ENCODE measurements around the gene CGNL1.

The CGNL1 gene

DNA sequence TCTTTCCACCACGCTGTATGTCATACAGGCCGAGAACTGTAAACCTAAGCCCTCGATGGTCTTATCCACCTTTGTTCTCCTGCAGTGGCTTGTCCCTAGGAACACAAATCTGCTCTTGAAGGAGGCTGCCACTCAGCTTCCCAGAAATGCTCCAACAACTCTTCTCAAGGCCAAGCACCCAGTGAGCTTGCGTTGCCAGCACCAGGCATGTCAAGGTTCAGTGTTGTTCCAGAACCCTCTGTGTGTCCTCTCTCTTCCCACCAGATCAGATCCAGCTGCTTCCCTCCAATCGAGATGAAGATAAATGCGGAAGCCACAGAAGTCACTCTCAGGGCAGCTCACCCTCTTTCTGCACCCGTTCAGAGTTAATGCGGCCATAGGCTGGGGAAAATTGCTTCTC, 204.1 kb downstream of the CGNL1 start:
- DNase-seq: no peak

DNA sequence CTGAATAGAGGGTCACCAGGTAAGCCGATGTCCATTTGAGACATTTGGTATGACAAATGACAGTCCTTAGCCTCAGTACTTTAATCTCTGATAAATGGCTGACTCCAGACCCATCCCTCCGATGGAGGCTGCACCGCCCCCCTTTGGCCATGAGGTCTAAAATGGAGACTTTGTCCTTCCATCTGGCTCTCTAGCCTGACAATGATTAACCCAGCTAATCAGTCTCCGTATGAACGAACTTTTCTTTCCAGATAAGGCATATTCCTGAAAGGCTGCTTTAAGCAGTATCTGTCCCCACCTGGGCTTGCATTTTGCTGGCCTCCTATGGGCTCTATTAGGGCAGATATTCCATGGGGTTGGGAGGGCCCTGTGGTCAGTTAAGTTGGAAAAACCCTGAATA, 204.6 kb downstream of the CGNL1 start:
- DNase-seq: no peak

GRCh38 chr15:57582090-57582489, 205.8 kb downstream of the CGNL1 start:
- DNase-seq: no peak

DNA sequence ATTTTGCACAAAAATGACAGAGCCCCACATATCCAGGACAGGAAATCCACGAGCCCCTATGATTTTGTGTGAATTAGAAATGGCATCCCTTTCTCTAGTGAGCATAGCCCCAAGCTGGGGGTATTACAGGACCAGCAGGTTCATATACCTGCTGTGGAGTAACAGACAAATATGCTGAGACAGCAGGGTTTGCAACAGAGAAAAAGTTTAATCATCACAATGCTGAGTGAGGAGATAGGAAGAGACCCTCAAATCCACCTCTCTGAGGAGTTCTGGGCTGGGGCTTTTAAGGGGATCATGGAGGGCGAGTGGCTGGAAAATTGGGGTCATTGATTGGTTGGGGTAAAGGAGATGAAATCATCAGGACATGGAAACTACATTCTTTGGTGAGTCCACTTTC, 207.0 kb downstream of the CGNL1 start:
- no peak for DNase-seq

DNA sequence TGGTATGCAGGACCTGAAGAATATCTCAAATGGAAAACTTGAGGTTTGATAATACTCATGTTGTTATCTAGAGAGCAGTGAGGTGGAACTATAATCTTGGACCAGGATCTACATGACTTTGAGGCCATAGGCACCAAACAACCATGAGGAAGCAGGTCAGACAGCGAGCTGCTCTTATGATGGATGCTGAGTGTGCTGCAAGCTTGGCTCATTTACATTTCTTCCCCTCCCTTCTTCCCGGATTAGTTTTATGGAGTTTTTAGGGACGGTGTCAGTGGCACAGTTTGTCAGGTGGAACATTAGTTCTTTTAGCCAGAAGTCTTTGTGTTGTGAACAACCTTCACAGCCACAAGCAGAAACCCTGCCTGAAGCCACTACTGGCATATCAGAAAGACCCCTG, 207.4 kb downstream of the CGNL1 start:
- no peak for DNase-seq

GRCh38 chr15:57586661-57587424, 210.5 kb downstream of the CGNL1 start:
- DNase-seq: no peak

DNA sequence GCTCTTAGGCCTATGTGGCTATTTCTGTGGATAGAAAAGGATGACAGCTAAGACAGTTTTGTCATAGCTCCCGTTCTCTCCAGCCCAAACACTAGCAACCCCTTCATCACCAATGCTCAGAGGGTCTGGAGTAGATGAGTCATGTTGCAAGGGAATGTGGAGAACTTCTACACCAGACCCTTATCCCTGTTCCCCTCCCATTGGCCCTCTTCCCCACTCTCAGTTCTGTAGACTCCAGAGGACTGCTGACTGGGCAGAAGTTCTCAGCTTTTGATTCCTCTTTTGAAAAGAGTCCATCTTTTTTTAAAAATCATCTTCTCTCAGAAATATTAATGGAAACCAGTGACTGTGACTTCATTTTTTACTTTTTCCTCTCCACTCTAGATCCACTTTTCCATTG, 213.0 kb downstream of the CGNL1 start:
- no peak for DNase-seq

DNA sequence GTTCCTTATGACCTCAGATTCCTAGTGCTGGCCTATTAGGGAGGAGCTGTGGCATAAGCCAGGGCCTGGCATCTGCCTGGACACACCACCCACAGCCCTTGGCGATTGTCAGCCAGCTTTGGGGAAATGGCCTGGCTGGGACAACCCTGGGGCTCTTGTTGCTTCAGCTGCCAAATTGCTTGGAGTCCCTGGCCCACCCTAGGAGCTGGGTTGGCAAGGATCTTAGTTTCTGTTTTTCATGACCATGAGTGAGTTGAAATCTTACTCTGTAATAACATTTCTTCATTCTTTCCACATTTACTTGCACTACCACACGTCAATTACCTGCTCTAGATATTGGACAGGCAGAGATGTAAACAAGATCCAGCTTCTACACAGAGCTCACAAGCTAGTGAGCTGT, 213.4 kb downstream of the CGNL1 start:
- DNase-seq: no peak

- DNase-seq: no peak
Observed at GRCh38 chr15:57591237-57591821, 215.0 kb downstream of the CGNL1 start.

DNA sequence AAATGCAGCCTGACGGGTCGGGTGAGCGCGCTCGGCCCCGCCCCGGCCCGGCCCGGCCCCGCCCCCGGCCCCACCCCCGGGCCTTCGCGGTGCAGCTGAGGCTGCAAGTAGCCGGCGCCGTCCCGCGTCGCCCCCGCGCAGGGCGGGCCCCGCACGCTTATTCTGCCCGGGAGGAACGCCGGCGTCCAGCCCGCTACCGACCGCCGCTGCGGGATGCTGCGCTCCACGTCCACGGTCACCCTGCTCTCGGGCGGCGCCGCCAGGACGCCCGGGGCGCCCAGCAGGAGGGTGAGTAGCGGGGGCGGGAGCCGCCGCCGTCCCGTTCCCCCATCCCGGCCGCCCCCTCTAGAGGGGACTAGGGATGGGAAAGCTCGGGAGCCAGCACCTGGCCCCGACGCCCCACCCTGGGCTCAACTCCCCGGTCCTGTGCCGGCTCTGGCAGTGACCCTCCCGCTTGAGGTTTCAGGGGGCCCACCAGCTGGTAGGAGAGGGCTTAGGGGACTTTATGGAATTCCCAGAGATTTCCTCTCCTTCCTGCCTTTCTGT, 215.6 kb downstream of the CGNL1 start, which contains the start of gene MYZAP:
TSS of gene MYZAP (plus strand) at position 83 of the 546 bp plus-strand sequence. CDS start at position 214, 131 bp downstream.
- no peak for DNase-seq

- DNase-seq: no peak
Observed at GRCh38 chr15:57592426-57592825, 216.1 kb downstream of the CGNL1 start.

DNA sequence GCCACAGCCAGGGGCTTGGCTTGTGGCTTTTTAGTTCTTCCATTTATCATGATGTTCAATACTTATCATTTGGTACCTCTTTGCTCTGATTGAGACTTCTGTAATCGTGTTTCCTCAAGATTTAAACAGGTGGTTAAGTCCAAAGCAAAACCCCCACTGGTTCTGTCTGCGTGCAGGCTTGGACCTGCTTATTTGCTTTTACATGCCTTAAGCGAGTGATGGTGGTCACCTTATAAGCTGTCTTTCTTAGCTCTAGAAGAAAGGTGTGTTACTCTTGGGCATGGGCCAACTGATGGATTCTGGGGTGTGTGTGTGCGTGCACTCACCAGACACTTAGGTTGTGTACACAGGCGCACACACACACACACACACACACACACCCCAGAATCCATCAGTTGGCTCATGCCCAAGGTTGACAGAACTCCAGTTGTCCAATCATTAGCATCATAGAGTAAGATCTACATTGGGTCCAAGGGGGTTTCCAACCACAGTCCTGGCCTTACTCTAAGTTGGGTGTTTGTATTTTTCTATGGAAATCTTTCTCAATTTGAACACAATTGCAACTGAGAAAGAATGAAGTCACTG, 216.6 kb downstream of the CGNL1 start:
- no peak for DNase-seq

- DNase-seq: no peak
Observed at GRCh38 chr15:57594479-57594878, 218.2 kb downstream of the CGNL1 start.

DNA sequence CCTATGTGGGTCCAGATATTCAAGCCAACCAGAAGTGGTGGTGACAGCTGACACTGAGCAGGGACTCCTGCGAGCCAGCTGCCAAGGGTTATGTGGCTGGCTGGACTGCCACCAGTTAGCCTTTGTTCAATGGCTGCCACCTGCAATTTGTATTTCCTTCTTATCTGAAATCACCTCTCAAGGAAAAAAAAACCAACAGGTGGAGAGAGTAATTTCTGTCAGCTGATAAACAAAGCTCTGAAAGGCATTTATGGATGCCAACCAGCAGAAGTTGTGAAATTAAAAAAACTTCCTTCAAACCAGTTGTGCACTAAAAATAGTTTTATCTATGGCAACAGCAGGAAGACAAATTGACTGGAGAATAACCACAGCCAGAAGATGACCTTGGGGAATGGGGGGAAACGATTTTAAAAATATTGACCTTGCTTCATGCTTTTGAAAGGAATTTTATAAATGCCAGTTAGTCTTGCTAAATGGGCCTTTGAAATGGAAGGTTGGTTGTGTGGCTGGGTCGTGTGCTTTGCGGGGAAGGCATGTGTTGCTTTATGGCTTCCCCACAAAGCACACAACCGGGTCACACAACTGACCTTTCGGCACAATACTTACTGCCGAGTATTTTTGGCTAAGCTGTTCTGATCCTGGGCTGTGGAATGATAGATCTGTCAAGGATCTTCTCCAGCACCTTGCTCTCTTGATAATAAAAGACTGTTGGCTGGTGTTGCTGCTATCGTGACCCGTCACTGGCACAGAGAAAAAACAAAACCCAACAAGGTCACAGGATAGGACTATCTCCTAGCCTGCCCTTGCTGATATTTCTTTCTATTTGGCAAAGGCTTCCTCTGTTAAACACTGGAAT, 218.9 kb downstream of the CGNL1 start:
- DNase-seq: no peak

DNA sequence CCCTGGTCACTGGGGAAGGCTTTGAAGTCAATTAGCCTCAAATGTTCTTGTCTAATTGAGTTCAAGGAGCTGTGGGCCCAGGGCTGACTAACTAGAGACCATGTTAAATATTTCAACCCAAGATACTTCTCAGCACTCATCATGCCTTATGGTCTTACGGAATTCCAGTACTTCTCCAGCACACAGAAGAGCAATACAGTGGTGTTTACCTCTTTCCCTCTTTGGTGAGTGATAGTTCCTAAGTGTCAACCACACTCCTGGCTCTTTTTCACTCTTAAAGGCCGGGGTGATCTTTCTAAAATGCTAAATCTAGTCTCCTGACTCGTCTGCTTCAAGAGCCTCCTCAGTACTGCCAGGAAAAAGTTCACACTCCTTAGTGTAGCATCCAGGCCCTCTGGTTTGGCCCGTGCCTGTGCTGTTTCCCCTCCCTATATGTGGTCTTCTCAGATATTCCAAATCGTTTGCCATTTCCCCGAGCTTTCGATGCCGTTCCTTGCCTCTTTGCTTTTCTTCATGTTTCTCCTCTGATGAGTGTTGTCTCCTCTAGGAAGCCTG, 220.1 kb downstream of the CGNL1 start:
- DNase-seq: no peak

DNA sequence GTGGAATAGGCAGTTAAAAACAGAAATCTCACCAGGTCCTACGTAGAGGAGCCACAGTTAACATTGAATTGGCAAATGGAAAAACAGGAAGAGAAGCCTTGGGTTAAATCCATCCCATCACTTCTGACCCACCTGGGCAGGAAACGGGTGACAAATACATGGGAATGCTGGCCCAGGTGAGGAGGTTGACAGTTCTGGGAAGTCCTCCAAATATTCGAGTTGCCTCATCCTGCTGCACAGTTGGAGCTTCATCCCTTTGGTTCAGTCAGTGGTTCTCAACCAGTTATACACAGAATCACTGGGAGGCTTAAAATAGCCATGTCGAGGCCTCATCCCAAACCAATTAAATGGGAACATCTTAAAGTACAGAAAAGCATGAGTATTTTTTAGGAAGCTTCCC, 220.7 kb downstream of the CGNL1 start:
- no peak for DNase-seq

DNA sequence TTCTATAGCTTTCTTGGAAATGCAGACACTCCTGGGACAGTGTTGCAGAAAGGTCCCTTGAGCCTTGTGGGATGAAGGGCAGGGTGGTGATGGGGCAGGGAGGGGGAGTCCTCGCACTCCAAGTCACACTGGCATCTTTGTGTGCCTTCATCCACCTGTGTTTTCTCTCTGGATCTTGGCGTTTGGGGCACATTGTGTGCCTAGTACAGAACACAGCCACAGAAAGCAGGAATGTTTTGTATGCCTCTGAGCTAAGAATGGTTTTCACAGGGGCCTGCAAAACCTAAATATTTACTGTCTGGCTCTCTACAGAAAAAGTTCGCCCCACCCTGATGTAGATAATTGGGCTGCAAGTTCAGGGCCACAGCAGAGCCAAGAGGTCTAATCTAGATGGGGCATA, 221.1 kb downstream of the CGNL1 start:
- DNase-seq: no peak

DNA sequence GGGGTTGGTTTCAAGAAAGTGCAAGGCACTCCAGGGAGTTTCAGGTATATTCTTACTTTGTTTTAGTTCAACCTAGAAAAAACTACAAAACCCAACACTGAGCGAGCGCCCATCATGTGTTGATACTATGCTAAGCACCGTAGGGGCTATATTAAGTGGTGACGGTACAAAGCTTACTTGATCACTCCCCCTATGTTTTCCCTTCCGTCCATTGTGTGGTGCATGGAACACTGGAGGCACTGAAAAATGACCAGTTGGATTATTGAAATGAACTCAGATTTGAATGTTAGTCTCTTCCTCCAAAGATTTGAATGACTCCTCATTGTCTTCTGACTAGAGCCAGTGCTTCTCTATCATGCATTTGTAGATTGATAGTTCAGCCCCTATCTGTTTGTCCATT, 222.0 kb downstream of the CGNL1 start:
- DNase-seq: no peak

- no peak for DNase-seq
Observed at GRCh38 chr15:57599296-57599810, 223.0 kb downstream of the CGNL1 start.

DNA sequence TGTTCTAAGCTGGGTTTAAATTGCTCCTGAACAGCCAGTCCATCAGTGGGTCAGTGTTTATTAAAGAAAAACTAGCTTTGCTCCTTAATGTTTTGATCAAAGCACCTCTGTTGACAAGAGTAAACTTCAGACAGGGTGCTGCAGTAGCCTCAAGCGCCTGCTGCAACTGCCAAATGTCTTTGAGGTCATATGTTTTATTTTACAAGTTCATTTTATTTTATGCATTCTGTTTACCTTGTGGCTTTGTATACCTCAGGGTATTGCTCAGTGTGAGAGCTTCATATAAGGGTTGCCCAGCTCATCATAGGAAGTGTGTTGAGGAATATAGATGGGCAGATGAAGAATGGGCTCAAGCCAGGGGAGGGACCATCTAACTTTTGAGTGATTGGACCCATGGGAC, 223.9 kb downstream of the CGNL1 start:
- DNase-seq: no peak
